ENCODE data around the gene CTSZ. TPM values are rescaled to one million over a fixed set of nuclear protein-coding genes. Genes with fewer than 3 reads are reported as not detected.

CTSZ gene
- total and polyA plus RNA-seq, 10 of the 15 experiments (the other 5 are each of a cell fraction or from before 2014, with no cell fraction given): 6.0 to 301 (median 154) TPM

- TF ChIP-seq E2F8 (IDR thresholded peaks at IDR 0.05; ENCODE audit: low read depth, partially characterized antibody) (no peak), JUNB (IDR thresholded peaks at IDR 0.05) (peak; percentile 97), ATF7 (IDR thresholded peaks at IDR 0.05; ENCODE audit: low read depth) (peak; percentile 61), CBX5 (IDR thresholded peaks at IDR 0.05; ENCODE audit: low read depth) (peak; percentile 58; the same call in 1 of the 2 replicates), NFYB (IDR thresholded peaks at IDR 0.05; ENCODE audit: insufficient read depth, low read depth, low read length) (no peak), CBFB (IDR thresholded peaks at IDR 0.05; ENCODE audit: low read depth) (peak; percentile 97), NRF1 (conservative IDR thresholded peaks at IDR 0.05; ENCODE audit: low read depth, low read length) (no peak), MYB (IDR thresholded peaks at IDR 0.05; ENCODE audit: borderline replicate concordance, low read depth, low read length) (no peak), ESRRA (IDR thresholded peaks at IDR 0.05; ENCODE audit: low read length) (0 out of 2 replicates have a peak, but pooled peaks have one; percentile 12), MTA2 (IDR thresholded peaks at IDR 0.05; ENCODE audit: low read depth) (peak; percentile 92), YBX1 (IDR thresholded peaks at IDR 0.05) (no peak), ASH2L (IDR thresholded peaks at IDR 0.05; ENCODE audit: borderline replicate concordance, low read depth) (no peak; the same call in 1 of the 2 replicates), HDAC2 (IDR thresholded peaks at IDR 0.05) (no peak), SREBF2 (IDR thresholded peaks at IDR 0.05; ENCODE audit: low read length) (no peak), FOXK2 (IDR thresholded peaks at IDR 0.05) (no peak), CBX3 (IDR thresholded peaks at IDR 0.05; ENCODE audit: borderline replicate concordance, low read depth) (no peak), EZH2 (IDR thresholded peaks at IDR 0.05; ENCODE audit: borderline replicate concordance, control insufficient read depth, low read depth, low read length) (no peak)
- TF ChIP-seq, protein P1, sequence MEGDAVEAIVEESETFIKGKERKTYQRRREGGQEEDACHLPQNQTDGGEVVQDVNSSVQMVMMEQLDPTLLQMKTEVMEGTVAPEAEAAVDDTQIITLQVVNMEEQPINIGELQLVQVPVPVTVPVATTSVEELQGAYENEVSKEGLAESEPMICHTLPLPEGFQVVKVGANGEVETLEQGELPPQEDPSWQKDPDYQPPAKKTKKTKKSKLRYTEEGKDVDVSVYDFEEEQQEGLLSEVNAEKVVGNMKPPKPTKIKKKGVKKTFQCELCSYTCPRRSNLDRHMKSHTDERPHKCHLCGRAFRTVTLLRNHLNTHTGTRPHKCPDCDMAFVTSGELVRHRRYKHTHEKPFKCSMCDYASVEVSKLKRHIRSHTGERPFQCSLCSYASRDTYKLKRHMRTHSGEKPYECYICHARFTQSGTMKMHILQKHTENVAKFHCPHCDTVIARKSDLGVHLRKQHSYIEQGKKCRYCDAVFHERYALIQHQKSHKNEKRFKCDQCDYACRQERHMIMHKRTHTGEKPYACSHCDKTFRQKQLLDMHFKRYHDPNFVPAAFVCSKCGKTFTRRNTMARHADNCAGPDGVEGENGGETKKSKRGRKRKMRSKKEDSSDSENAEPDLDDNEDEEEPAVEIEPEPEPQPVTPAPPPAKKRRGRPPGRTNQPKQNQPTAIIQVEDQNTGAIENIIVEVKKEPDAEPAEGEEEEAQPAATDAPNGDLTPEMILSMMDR (IDR thresholded peaks at IDR 0.05 in 2 of 3, conservative IDR thresholded peaks at IDR 0.05 in 1 of 3; ENCODE audit: control insufficient read depth in 2 of 3, extremely low read depth in 1 of 3, insufficient read depth in 1 of 3, low read depth in 3 of 3, low read length in 3 of 3): 0 out of 6 replicates have a peak, but pooled peaks of 1 of the 3 experiments have one; percentile 2
- TF ChIP-seq, protein P2, sequence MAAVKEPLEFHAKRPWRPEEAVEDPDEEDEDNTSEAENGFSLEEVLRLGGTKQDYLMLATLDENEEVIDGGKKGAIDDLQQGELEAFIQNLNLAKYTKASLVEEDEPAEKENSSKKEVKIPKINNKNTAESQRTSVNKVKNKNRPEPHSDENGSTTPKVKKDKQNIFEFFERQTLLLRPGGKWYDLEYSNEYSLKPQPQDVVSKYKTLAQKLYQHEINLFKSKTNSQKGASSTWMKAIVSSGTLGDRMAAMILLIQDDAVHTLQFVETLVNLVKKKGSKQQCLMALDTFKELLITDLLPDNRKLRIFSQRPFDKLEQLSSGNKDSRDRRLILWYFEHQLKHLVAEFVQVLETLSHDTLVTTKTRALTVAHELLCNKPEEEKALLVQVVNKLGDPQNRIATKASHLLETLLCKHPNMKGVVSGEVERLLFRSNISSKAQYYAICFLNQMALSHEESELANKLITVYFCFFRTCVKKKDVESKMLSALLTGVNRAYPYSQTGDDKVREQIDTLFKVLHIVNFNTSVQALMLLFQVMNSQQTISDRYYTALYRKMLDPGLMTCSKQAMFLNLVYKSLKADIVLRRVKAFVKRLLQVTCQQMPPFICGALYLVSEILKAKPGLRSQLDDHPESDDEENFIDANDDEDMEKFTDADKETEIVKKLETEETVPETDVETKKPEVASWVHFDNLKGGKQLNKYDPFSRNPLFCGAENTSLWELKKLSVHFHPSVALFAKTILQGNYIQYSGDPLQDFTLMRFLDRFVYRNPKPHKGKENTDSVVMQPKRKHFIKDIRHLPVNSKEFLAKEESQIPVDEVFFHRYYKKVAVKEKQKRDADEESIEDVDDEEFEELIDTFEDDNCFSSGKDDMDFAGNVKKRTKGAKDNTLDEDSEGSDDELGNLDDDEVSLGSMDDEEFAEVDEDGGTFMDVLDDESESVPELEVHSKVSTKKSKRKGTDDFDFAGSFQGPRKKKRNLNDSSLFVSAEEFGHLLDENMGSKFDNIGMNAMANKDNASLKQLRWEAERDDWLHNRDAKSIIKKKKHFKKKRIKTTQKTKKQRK (IDR thresholded peaks at IDR 0.05; ENCODE audit: low read depth, low read length): no peak
These were observed 834 bp upstream of the CTSZ start (continued) for GRCh38 chr20:59007665-59008511.

Data from GM12878 (cell line).